IMR-90 (cell line): ENCODE results near the gene FARP1. TPM values are rescaled to one million over a fixed set of nuclear protein-coding genes. Genes with fewer than 3 reads are reported as not detected.

ENCODE experiments used
- ATAC-seq: fragments of 200-7000 bp; cut with Tn5 transposase; 2 replicates; pipeline ENCODE4 v1.9.1; 2020; ENCODE audit warnings: low read depth, mild to moderate bottlenecking, moderate library complexity
- BruUV-seq: library from RNA; stranded (reverse); fragments of 400-500 nt; replicated peaks from 2 replicates; lab custom pipeline; 2021; lab: Mats Ljungman, UMichigan
- CTCF ChIA-PET: fragments of 300-600 bp; formaldehyde crosslinking; extraction: SDS; loops from one replicate; lab custom pipeline; 2021; ENCODE audit warnings: antibody characterized with exemption; lab: Yijun Ruan, JAX
- POLR2A ChIA-PET: fragments of 300-600 bp; sonication (Branson Sonifier 250); formaldehyde crosslinking; loops from one replicate; lab custom pipeline; 2022; ENCODE audit warnings: antibody characterized with exemption; ENCODE audit not compliant: unreplicated experiment; lab: Charles Lee
- DNase-seq: peaks from one replicate; pipeline ENCODE4 v3.0.0; 2013
- H2AFZ ChIP-seq: replicated peaks from 2 replicates; pipeline ENCODE3; 2013; ENCODE audit warnings: low read length, mild to moderate bottlenecking; ENCODE audit not compliant: poor library complexity
- H2AK5ac ChIP-seq: 2 replicates; pipeline ENCODE4 v1.6.1; 2013; ENCODE audit warnings: low read depth, low read length, inconsistent platforms
- H2AK9ac ChIP-seq: replicated peaks from 2 replicates; pipeline ENCODE3; 2013; ENCODE audit warnings: mild to moderate bottlenecking, low read depth, low read length, moderate library complexity; ENCODE audit not compliant: poor library complexity
- H2BK120ac ChIP-seq: 2 replicates; pipeline ENCODE4 v1.6.1; 2013; ENCODE audit warnings: low read depth, low read length, inconsistent platforms
- H2BK15ac ChIP-seq: 3 replicates; pipeline ENCODE4 v1.6.1; 2013; ENCODE audit warnings: low read depth, low read length, inconsistent platforms
- H2BK20ac ChIP-seq: 2 replicates; pipeline ENCODE4 v1.6.1; 2013; ENCODE audit warnings: low read depth, mild to moderate bottlenecking, inconsistent platforms, low read length, moderate library complexity
- H2BK5ac ChIP-seq: 2 replicates; pipeline ENCODE4 v1.6.1; 2013; ENCODE audit warnings: mild to moderate bottlenecking, low read depth, low read length, inconsistent platforms; ENCODE audit not compliant: poor library complexity, severe bottlenecking
- H3K14ac ChIP-seq: replicated peaks from 2 replicates; pipeline ENCODE4 v1.6.1; 2013; ENCODE audit warnings: low read depth, low read length, inconsistent platforms
- H3K18ac ChIP-seq: 2 replicates; pipeline ENCODE4 v1.6.1; 2013; ENCODE audit warnings: low read depth, low read length, control low read depth
- H3K23ac ChIP-seq: 2 replicates; pipeline ENCODE4 v1.6.1; 2013; ENCODE audit warnings: low read depth, low read length, inconsistent platforms
- H3K27ac ChIP-seq: 2 replicates; pipeline ENCODE4 v1.5.1; 2013; ENCODE audit warnings: mild to moderate bottlenecking, control low read depth, low read length; ENCODE audit not compliant: insufficient read depth
- H3K27me3 ChIP-seq: 2 replicates; pipeline ENCODE4 v1.6.1; 2013; ENCODE audit warnings: low read length; ENCODE audit not compliant: control insufficient read depth, insufficient read depth
- H3K36me3 ChIP-seq: 2 replicates; pipeline ENCODE4 v1.6.1; 2013; ENCODE audit warnings: low read length, mixed read lengths; ENCODE audit not compliant: control insufficient read depth, insufficient read depth
- H3K4ac ChIP-seq: 2 replicates; pipeline ENCODE4 v1.6.1; 2013; ENCODE audit warnings: low read depth, low read length, inconsistent platforms
- H3K4me1 ChIP-seq: 2 replicates; pipeline ENCODE4 v1.6.1; 2013; ENCODE audit warnings: low read length, mixed read lengths; ENCODE audit not compliant: control insufficient read depth, insufficient read depth
- H3K4me2 ChIP-seq: 2 replicates; pipeline ENCODE4 v1.6.1; 2013; ENCODE audit warnings: low read depth, mild to moderate bottlenecking, control low read depth, low read length, moderate library complexity
- H3K4me3 ChIP-seq: 2 replicates; pipeline ENCODE4 v1.5.1; 2013; ENCODE audit warnings: low read depth, mild to moderate bottlenecking, control low read depth, low read length, moderate library complexity; ENCODE audit not compliant: insufficient read depth
- H3K56ac ChIP-seq: 2 replicates; pipeline ENCODE4 v1.6.1; 2013; ENCODE audit warnings: low read length, inconsistent platforms; ENCODE audit not compliant: insufficient read depth; ENCODE audit errors: extremely low read depth
- H3K79me1 ChIP-seq, 2 experiments: 2 replicates each; pipeline ENCODE4 v1.6.1; 2013; ENCODE audit warnings: low read length in 2 of 2, inconsistent platforms in 1 of 2, low read depth in 1 of 2
- H3K9ac ChIP-seq: 2 replicates; pipeline ENCODE4 v1.6.1; 2013; ENCODE audit warnings: low read depth, low read length, control low read depth
- H3K9me1 ChIP-seq: 2 replicates; pipeline ENCODE4 v1.6.1; 2013; ENCODE audit warnings: low read length, inconsistent platforms; ENCODE audit not compliant: insufficient read depth
- H3K9me3 ChIP-seq: 2 replicates; pipeline ENCODE4 v1.6.1; 2013; ENCODE audit warnings: low read length; ENCODE audit not compliant: control insufficient read depth, insufficient read depth
- H4K20me1 ChIP-seq: 2 replicates; pipeline ENCODE4 v1.6.1; 2013; ENCODE audit warnings: low read length, inconsistent platforms; ENCODE audit not compliant: insufficient read depth
- H4K5ac ChIP-seq: 2 replicates; pipeline ENCODE4 v1.6.1; 2013; ENCODE audit warnings: mild to moderate bottlenecking, low read depth, low read length, control low read depth
- H4K8ac ChIP-seq, 2 experiments: 2 replicates each; pipeline ENCODE4 v1.6.1; 2013; ENCODE audit warnings: low read depth in 2 of 2, low read length in 2 of 2, control low read depth in 1 of 2, inconsistent platforms in 1 of 2
- H4K91ac ChIP-seq: 2 replicates; pipeline ENCODE4 v1.6.1; 2013; ENCODE audit warnings: low read depth, low read length, inconsistent platforms; ENCODE audit not compliant: insufficient read depth
- BHLHE40 ChIP-seq: fragments of 150-350 bp; IDR thresholded peaks from 2 replicates; pipeline ENCODE4 v1.6.1; 2016; ENCODE audit warnings: mild to moderate bottlenecking, low read depth, low read length
- CEBPB ChIP-seq: IDR thresholded peaks from 2 replicates; pipeline ENCODE4 v1.6.1; 2012; ENCODE audit warnings: low read depth, low read length, improper control_type of control experiment
- CHD1 ChIP-seq: IDR thresholded peaks from 2 replicates; pipeline ENCODE4 v1.6.1; 2012; ENCODE audit warnings: low read depth, low read length, improper control_type of control experiment
- ELK1 ChIP-seq: fragments of 150-350 bp; IDR thresholded peaks from 2 replicates; pipeline ENCODE4 v1.6.1; 2016; ENCODE audit warnings: low read depth, mild to moderate bottlenecking, low read length, moderate library complexity, borderline replicate concordance
- FOS ChIP-seq: fragments of 150-350 bp; IDR thresholded peaks from 2 replicates; pipeline ENCODE4 v1.6.1; 2016; ENCODE audit warnings: low read depth, low read length
- MAZ ChIP-seq: IDR thresholded peaks from 2 replicates; pipeline ENCODE4 v1.6.1; 2012; ENCODE audit warnings: low read depth, mild to moderate bottlenecking, low read length, improper control_type of control experiment, moderate library complexity, borderline replicate concordance
- MXI1 ChIP-seq: IDR thresholded peaks from 2 replicates; pipeline ENCODE4 v1.6.1; 2012; ENCODE audit warnings: low read depth, mild to moderate bottlenecking, low read length, moderate library complexity, borderline replicate concordance
- NFE2L2 ChIP-seq: fragments of 150-350 bp; IDR thresholded peaks from 2 replicates; pipeline ENCODE4 v1.6.1; 2016; ENCODE audit warnings: low read depth, mild to moderate bottlenecking, low read length
- POLR2A ChIP-seq: IDR thresholded peaks from 2 replicates; pipeline ENCODE4 v1.6.1; 2012; ENCODE audit warnings: mild to moderate bottlenecking, low read depth, low read length
- RAD21 ChIP-seq: IDR thresholded peaks from 2 replicates; pipeline ENCODE4 v1.6.1; 2012; ENCODE audit warnings: low read length, improper control_type of control experiment
- RCOR1 ChIP-seq: IDR thresholded peaks from 2 replicates; pipeline ENCODE4 v1.6.1; 2012; ENCODE audit warnings: mild to moderate bottlenecking, low read length, improper control_type of control experiment; ENCODE audit not compliant: insufficient replicate concordance
- SMC3 ChIP-seq: fragments of 150-350 bp; IDR thresholded peaks from 2 replicates; pipeline ENCODE4 v1.6.1; 2016; ENCODE audit warnings: low read depth, mild to moderate bottlenecking, antibody characterized with exemption, low read length, moderate library complexity
- USF2 ChIP-seq: fragments of 150-350 bp; IDR thresholded peaks from 2 replicates; pipeline ENCODE4 v1.6.1; 2017; ENCODE audit warnings: mild to moderate bottlenecking, antibody characterized with exemption, low read length, low read depth
- WGBS, 2 experiments: methylation state at CpG; one replicate each; pipeline versions ENCODE4 v1.1.5 to v1.1.7; 2013; ENCODE audit warnings: missing lambda C conversion rate in 2 of 2; ENCODE audit not compliant: insufficient read length in 1 of 2; ENCODE audit errors: extremely low coverage in 2 of 2; 5-methylcytosine and 5-hydroxymethylcytosine counted together
- dilution Hi-C: fragments of 300-500 bp; cut with HindIII; formaldehyde crosslinking; loops from one replicate; pipeline ENCODE4 v1.14.3; 2018; ENCODE audit warnings: low sequenced_read_pairs; ENCODE audit not compliant: unreplicated experiment
- in situ Hi-C: fragments of 300-500 bp; cut with MboI; formaldehyde crosslinking; loops from 3 replicates; pipeline ENCODE4 v1.14.3; 2019; ENCODE audit warnings: low sequenced_read_pairs, inconsistent platforms, mixed read lengths
- intact Hi-C: fragments of 100-400 bp; cut with micrococcal nuclease; formaldehyde crosslinking; loops from 2 replicates; pipeline ENCODE4 v1.10.0; 2022
- polyA plus RNA-seq, 3 experiments: library from polyadenylated mRNA; depleted of rRNA; stranded (reverse); fragments of >200 nt; gene quantifications; 2 replicates each; pipeline ENCODE4 v1.2.3, GENCODE V29; 2012; ENCODE audit warnings: low replicate concordance in 1 of 3
- total RNA-seq: library from RNA; depleted of rRNA; stranded (reverse); fragments of >200 nt; gene quantifications from 2 replicates; pipeline ENCODE4 v1.2.3, GENCODE V29; 2012

Gene FARP1
- total and polyA plus RNA-seq, 2 of the 4 experiments (the other 2 are of a cell fraction): 39.6 to 57.0 TPM

- TF ChIP-seq POLR2A: no peak
- no peak for TF ChIP-seq SMC3
- TF ChIP-seq RAD21: no peak
- TF ChIP-seq BHLHE40: no peak
- no peak for TF ChIP-seq NFE2L2
Observed at GRCh38 chr13:98263841-98264240, 120.9 kb downstream of the FARP1 start (continued).

- H2BK120ac ChIP-seq: no peak overlapping the region
- H3K27ac ChIP-seq: no peak overlapping the region
- peaks cover 49% of the 10 kb centered on the region for H4K20me1 ChIP-seq
- no peak overlapping the region for H3K4me3 ChIP-seq
- DNase-seq (no peak), ATAC-seq (no peak)
- intact Hi-C loops: no loop called here
- H2BK5ac ChIP-seq: no peak overlapping the region
- ChIA-PET POLR2A (no interaction called here), CTCF (no interaction called here)
- H3K23ac ChIP-seq: no peak overlapping the region
- no peak overlapping the region for H3K18ac ChIP-seq
- H4K91ac ChIP-seq: no peak overlapping the region
- H3K9me3 ChIP-seq: no peaks in the 10 kb centered on the region
- H3K4ac ChIP-seq: no peak overlapping the region
- peaks cover 2% of the 10 kb centered on the region; the same call in 1 of the 2 replicates for H3K36me3 ChIP-seq
- H3K56ac ChIP-seq: no peak overlapping the region
- no peak overlapping the region for H3K14ac ChIP-seq
- H3K9ac ChIP-seq: no peak overlapping the region
- H2BK20ac ChIP-seq: no peak overlapping the region
- WGBS, 2 experiments: 100% methylated on average over 2 of the region's 5 CpGs; no CpG with 5 or more reads in 1 of the 2 experiments
- H3K4me1 ChIP-seq: peaks cover 27% of the 10 kb centered on the region
- H4K8ac ChIP-seq: no peak overlapping the region
- H4K5ac ChIP-seq: no peak overlapping the region
- no peak overlapping the region for H2AK9ac ChIP-seq
- peaks cover 44 to 89% of the 10 kb centered on the region in 2 experiments for H3K79me1 ChIP-seq
- peaks cover 38% of the 10 kb centered on the region for H3K9me1 ChIP-seq
- dilution Hi-C loops: no loop called here
- no peak overlapping the region for H2AK5ac ChIP-seq
- in situ Hi-C loops: no loop called here
- no TSS peak for BruUV-seq
- H3K27me3 ChIP-seq: no peaks in the 10 kb centered on the region
- H2BK15ac ChIP-seq: no peak overlapping the region
- no peak overlapping the region for H2AFZ ChIP-seq
- no peak for TF ChIP-seq POLR2A
- no peak for TF ChIP-seq FOS
- TF ChIP-seq CEBPB: no peak
- TF ChIP-seq RCOR1: no peak
- no peak for TF ChIP-seq BHLHE40
- no peak for TF ChIP-seq ELK1
- TF ChIP-seq CHD1: no peak
- no peak for TF ChIP-seq RAD21
- no peak for TF ChIP-seq MAZ
- TF ChIP-seq USF2: no peak
- TF ChIP-seq MXI1: no peak
- no peak for TF ChIP-seq NFE2L2
- H3K4me2 ChIP-seq: no peak overlapping the region
Observed at GRCh38 chr13:98264877-98265276, 122.0 kb downstream of the FARP1 start.
